HepG2 (cell line): Measurements from ENCODE around the gene IGF2BP1. TPM values are rescaled to one million over a fixed set of nuclear protein-coding genes. Genes with fewer than 3 reads are reported as not detected.

Experiments
- AGO2 ChIP-seq: fragments of 200-400 bp; formaldehyde crosslinking; optimal IDR thresholded peaks from 2 replicates; pipeline ENCODE3; 2017; ENCODE audit warnings: mild to moderate bottlenecking, low read depth, low read length, moderate library complexity
- ATF1 ChIP-seq: IDR thresholded peaks from 2 replicates; pipeline ENCODE4 v1.6.1; 2016; ENCODE audit warnings: mild to moderate bottlenecking, control low read depth
- CBX1 ChIP-seq: IDR thresholded peaks from one replicate; pipeline ENCODE4 v1.6.1; 2016; ENCODE audit warnings: antibody characterized with exemption, low read depth
- CC2D1A ChIP-seq: sonication (generic); formaldehyde crosslinking; IDR thresholded peaks from 2 replicates; pipeline ENCODE4 v1.8.1; 2023; ENCODE audit warnings: mild to moderate bottlenecking, missing genetic modification reagents
- CENPBD1 ChIP-seq: sonication (generic); formaldehyde crosslinking; IDR thresholded peaks from 2 replicates; pipeline ENCODE4 v1.8.0; 2022; ENCODE audit warnings: missing genetic modification reagents, low read depth, mild to moderate bottlenecking, borderline replicate concordance
- IRF2 ChIP-seq: IDR thresholded peaks from 2 replicates; pipeline ENCODE4 v1.6.1; 2018; ENCODE audit warnings: missing genetic modification reagents, missing compliant biosample characterization
- MTERF4 ChIP-seq: sonication (generic); formaldehyde crosslinking; IDR thresholded peaks from 2 replicates; pipeline ENCODE4 v1.8.0; 2023; ENCODE audit warnings: mild to moderate bottlenecking, missing genetic modification reagents
- NCOA2 ChIP-seq: sonication (generic); formaldehyde crosslinking; IDR thresholded peaks from 2 replicates; pipeline ENCODE4 v1.8.0; 2022; ENCODE audit warnings: inconsistent platforms
- POLR2A ChIP-seq, 2 experiments: IDR thresholded peaks; 2 replicates each; pipeline ENCODE4 v1.6.1; 2011; ENCODE audit warnings: low read depth in 2 of 2, low read length in 2 of 2, mild to moderate bottlenecking in 1 of 2, moderate library complexity in 1 of 2; ENCODE audit not compliant: insufficient read depth in 1 of 2
- SIX4 ChIP-seq: sonication (generic); formaldehyde crosslinking; IDR thresholded peaks from 2 replicates; pipeline ENCODE4 v1.4.0; 2020; ENCODE audit warnings: missing genetic modification reagents
- SSRP1 ChIP-seq: IDR thresholded peaks from 2 replicates; pipeline ENCODE4 v1.6.1; 2016; ENCODE audit warnings: control low read depth
- TCF12 ChIP-seq, 2 experiments: fragments of 450-650 bp in 1 of 2; sonication (generic) in 1 of 2; formaldehyde crosslinking in 1 of 2; IDR thresholded peaks; 2 replicates each; pipeline versions ENCODE4 v1.6.1 to v1.8.0; 2017 to 2022; ENCODE audit warnings: antibody characterized with exemption in 1 of 2, mild to moderate bottlenecking in 1 of 2, missing genetic modification reagents in 1 of 2, moderate library complexity in 1 of 2
- ZBED4 ChIP-seq: sonication (generic); formaldehyde crosslinking; IDR thresholded peaks from 2 replicates; pipeline ENCODE4 v1.4.0; 2020; ENCODE audit warnings: missing genetic modification reagents, borderline replicate concordance
- ZBTB10 ChIP-seq: sonication (generic); formaldehyde crosslinking; IDR thresholded peaks from 2 replicates; pipeline ENCODE4 v1.4.0; 2020; ENCODE audit warnings: missing genetic modification reagents, borderline replicate concordance
- ZBTB20 ChIP-seq: sonication (generic); formaldehyde crosslinking; IDR thresholded peaks from 2 replicates; pipeline ENCODE4 v1.8.1; 2023; ENCODE audit warnings: missing genetic modification reagents, low read depth, mild to moderate bottlenecking, borderline replicate concordance
- ZNF761 ChIP-seq: sonication (generic); formaldehyde crosslinking; conservative IDR thresholded peaks from 2 replicates; pipeline ENCODE4 v1.4.0; 2020; ENCODE audit warnings: mild to moderate bottlenecking, missing genetic modification reagents
- ZNF777 ChIP-seq: sonication (generic); formaldehyde crosslinking; IDR thresholded peaks from 2 replicates; pipeline ENCODE4 v1.4.0; 2020; ENCODE audit warnings: missing genetic modification reagents
- ZSCAN29 ChIP-seq: sonication (generic); formaldehyde crosslinking; conservative IDR thresholded peaks from 2 replicates; pipeline ENCODE4 v1.4.0; 2020; ENCODE audit warnings: mild to moderate bottlenecking, missing genetic modification reagents
- polyA plus RNA-seq, 8 experiments: library from polyadenylated mRNA; depleted of rRNA in 3 of 8; stranded (reverse) in 7 of 8; unstranded in 1 of 8; fragments of >200 nt; fragmentation: Illumina TruSeq in 4 of 8; extraction: Trizol in 4 of 8; gene quantifications; 2 replicates each; pipeline versions ENCODE4 v1.2.1 to v1.2.3, GENCODE V29; 2011 to 2016; ENCODE audit warnings: low read depth in 4 of 8, missing spikeins in 1 of 8, mixed read lengths in 1 of 8; ENCODE audit not compliant: insufficient read depth in 1 of 8
- total RNA-seq, 5 experiments: library from RNA; depleted of rRNA; stranded (reverse); fragments of >200 nt; fragmentation: Illumina TruSeq; extraction: Trizol; gene quantifications; 2 replicates each; pipeline ENCODE4 v1.2.3, GENCODE V29; 2016; ENCODE audit warnings: low read depth in 1 of 5
- TF ChIP-seq, protein P1 (sequence below): sonication (generic); formaldehyde crosslinking; IDR thresholded peaks from 2 replicates; pipeline ENCODE4 v1.5.0; 2020; ENCODE audit warnings: mild to moderate bottlenecking, missing genetic modification reagents

The IGF2BP1 gene
- total and polyA plus RNA-seq, 2 of the 13 experiments (the other 11 are each of a cell fraction or from before 2014, with no cell fraction given), result 29.7 to 75.1 TPM

DNA sequence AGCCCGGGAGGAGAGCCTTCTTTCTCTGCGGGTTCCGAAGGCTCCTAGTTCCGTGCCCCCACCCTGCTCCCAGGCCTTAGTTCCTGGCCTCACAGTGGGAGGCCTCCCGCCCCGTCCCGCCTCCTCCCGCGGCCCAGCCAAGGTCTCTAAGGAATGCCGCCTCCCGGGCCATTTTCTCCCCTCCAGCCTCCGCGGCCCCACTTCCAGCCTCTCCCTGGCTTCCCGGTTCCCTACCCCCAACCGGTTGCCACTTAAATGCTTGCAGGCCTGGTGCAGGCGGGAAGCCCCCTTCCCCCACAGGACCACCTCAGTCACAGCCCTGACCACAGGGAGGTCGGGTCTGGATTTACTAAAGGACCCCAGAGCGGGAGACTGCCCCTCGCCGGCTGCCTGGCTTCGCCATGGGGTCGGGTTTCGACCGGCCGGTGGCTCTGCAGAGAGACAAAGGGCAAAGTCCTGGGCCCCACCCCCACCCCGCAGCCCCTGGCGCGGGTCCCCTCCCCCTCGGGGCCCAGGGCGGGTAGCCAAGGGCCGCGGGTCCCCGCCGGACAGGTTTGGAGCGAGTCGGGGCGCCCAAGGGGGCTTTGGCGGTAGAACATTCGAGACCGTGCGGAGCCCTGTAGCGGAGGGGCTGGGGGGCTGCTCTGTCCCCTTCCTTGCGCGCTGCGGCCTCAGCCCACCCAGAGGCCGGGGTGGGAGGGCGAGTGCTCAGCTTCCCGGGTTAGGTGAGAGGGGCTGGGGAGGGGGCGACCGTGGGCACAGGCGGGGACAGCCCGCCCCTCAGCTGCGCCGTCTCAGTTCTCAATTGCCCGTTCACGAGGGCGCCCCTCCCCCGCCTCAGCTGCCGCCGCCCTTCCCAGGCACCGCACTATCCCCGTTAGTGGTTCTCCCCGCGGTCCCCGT is 16.4 kb downstream of the IGF2BP1 start (continued):
- TF ChIP-seq IRF2 (CRISPR knock-in tag) (no peak), SIX4 (CRISPR knock-in tag) (peak; percentile 74), CENPBD1 (no peak), CBX1 (no peak), ZSCAN29 (CRISPR knock-in tag) (no peak), POLR2A (IDR thresholded peaks at IDR 0.05; ENCODE audit: insufficient read depth in 1 of 2, low read depth in 2 of 2, low read length in 2 of 2) (peak; percentile 14 to 31; a peak in 1 of 4 replicates), ZBED4 (CRISPR knock-in tag) (no peak), ATF1 (no peak), SSRP1 (CRISPR knock-in tag) (no peak), ZBTB10 (CRISPR knock-in tag) (no peak), AGO2 (peak; percentile 97), ZNF761 (CRISPR knock-in tag) (no peak), CC2D1A (CRISPR knock-in tag) (no peak), TCF12 (IDR thresholded peaks at IDR 0.05) (no peak), TCF12 (CRISPR knock-in tag; IDR thresholded peaks at IDR 0.05) (peak; percentile 72; the same call in 1 of the 2 replicates), NCOA2 (CRISPR knock-in tag) (0 out of 2 replicates have a peak, but pooled peaks have one; percentile 10), ZNF777 (CRISPR knock-in tag) (peak; percentile 14; the same call in 1 of the 2 replicates), MTERF4 (CRISPR knock-in tag) (0 out of 2 replicates have a peak, but pooled peaks have one; percentile 68), ZBTB20 (CRISPR knock-in tag) (no peak)
- TF ChIP-seq, protein P1, sequence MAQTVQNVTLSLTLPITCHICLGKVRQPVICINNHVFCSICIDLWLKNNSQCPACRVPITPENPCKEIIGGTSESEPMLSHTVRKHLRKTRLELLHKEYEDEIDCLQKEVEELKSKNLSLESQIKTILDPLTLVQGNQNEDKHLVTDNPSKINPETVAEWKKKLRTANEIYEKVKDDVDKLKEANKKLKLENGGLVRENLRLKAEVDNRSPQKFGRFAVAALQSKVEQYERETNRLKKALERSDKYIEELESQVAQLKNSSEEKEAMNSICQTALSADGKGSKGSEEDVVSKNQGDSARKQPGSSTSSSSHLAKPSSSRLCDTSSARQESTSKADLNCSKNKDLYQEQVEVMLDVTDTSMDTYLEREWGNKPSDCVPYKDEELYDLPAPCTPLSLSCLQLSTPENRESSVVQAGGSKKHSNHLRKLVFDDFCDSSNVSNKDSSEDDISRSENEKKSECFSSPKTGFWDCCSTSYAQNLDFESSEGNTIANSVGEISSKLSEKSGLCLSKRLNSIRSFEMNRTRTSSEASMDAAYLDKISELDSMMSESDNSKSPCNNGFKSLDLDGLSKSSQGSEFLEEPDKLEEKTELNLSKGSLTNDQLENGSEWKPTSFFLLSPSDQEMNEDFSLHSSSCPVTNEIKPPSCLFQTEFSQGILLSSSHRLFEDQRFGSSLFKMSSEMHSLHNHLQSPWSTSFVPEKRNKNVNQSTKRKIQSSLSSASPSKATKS (CRISPR knock-in tag), result no peak
